Mesothelial cell of epicardium (in vitro differentiated cells): ENCODE results near the gene CYP2A6. TPM values are rescaled to one million over a fixed set of nuclear protein-coding genes. Genes with fewer than 3 reads are reported as not detected.
"Not testable (repeated sequence)": the region's sequence is repeated elsewhere in the genome, so short reads cannot be mapped to it uniquely, and the experiment has no call there.

ENCODE experiments used
- DNase-seq, 2 experiments: peaks; one replicate each; pipeline ENCODE4 v3.0.0; 2021; ENCODE audit warnings: low spot score in 2 of 2; ENCODE audit not compliant: unreplicated experiment in 2 of 2
- H3K27ac Mint-ChIP-seq: 2 replicates; pipeline ENCODE4 v1.8.0; 2021; ENCODE audit warnings: mixed read lengths
- H3K27me3 Mint-ChIP-seq: 2 replicates; pipeline ENCODE4 v1.8.0; 2021; ENCODE audit warnings: low read depth, mixed read lengths
- H3K36me3 Mint-ChIP-seq: 2 replicates; pipeline ENCODE4 v1.8.0; 2021; ENCODE audit warnings: mixed read lengths
- H3K4me1 Mint-ChIP-seq: 2 replicates; pipeline ENCODE4 v1.8.0; 2021; ENCODE audit warnings: mixed read lengths
- H3K4me3 Mint-ChIP-seq: 2 replicates; pipeline ENCODE4 v1.8.0; 2021; ENCODE audit warnings: mild to moderate bottlenecking, moderate library complexity, mixed read lengths
- H3K9me3 Mint-ChIP-seq: 2 replicates; pipeline ENCODE4 v1.8.0; 2021; ENCODE audit warnings: mixed read lengths
- CTCF ChIP-seq: fragments of 200-600 bp; sonication (generic); IDR thresholded peaks from one replicate; pipeline ENCODE4 v1.5.0; 2021; ENCODE audit warnings: antibody characterized with exemption; ENCODE audit not compliant: unreplicated experiment
- total RNA-seq: library from RNA; stranded (reverse); gene quantifications from 3 replicates; pipeline ENCODE4 v1.2.1, GENCODE V29; 2021

Gene CYP2A6
- total RNA-seq: 0.27 to 0.40 TPM (median 0.34 TPM) in 3 replicates

GRCh38 chr19:40850277-40850676 lies at the start of gene CYP2A6:
Gene CYP2A6, minus strand, starts transcription at chr19:40850447. Its CDS starts 21 bp downstream, at chr19:40850426.
- not testable (repeated sequence) for H3K27ac Mint-ChIP-seq, H3K9me3 Mint-ChIP-seq, H3K4me3 Mint-ChIP-seq, H3K4me1 Mint-ChIP-seq, H3K36me3 Mint-ChIP-seq, DNase-seq
- H3K27me3 Mint-ChIP-seq: peaks cover 75% of the 10 kb centered on the region

GRCh38 chr19:40899964-40900363 lies 49.7 kb upstream of the CYP2A6 start:
- H3K27ac Mint-ChIP-seq, H3K9me3 Mint-ChIP-seq, H3K27me3 Mint-ChIP-seq, H3K36me3 Mint-ChIP-seq, H3K4me1 Mint-ChIP-seq, DNase-seq, H3K4me3 Mint-ChIP-seq: not testable (repeated sequence)

- H3K9me3 Mint-ChIP-seq, H3K27ac Mint-ChIP-seq, H3K4me1 Mint-ChIP-seq, DNase-seq, H3K36me3 Mint-ChIP-seq, H3K4me3 Mint-ChIP-seq: not testable (repeated sequence)
- H3K27me3 Mint-ChIP-seq: peaks cover 21% of the 10 kb centered on the region
Measured at GRCh38 chr19:40896843-40897789, 46.9 kb upstream of the CYP2A6 start.

- peaks cover 28% of the 10 kb centered on the region for H3K27me3 Mint-ChIP-seq
- H3K4me3 Mint-ChIP-seq: no peak overlapping the region
- no peak for DNase-seq
- no peak overlapping the region for H3K27ac Mint-ChIP-seq
- TF ChIP-seq CTCF: no peak
- H3K9me3 Mint-ChIP-seq: no peaks in the 10 kb centered on the region
- H3K36me3 Mint-ChIP-seq: no peaks in the 10 kb centered on the region
- H3K4me1 Mint-ChIP-seq: no peaks in the 10 kb centered on the region
Measured at GRCh38 chr19:40896418-40896796, 46.2 kb upstream of the CYP2A6 start.

- no peaks in the 10 kb centered on the region for H3K36me3 Mint-ChIP-seq
- no peak overlapping the region for H3K4me3 Mint-ChIP-seq
- DNase-seq: no peak
- H3K27ac Mint-ChIP-seq: no peak overlapping the region
- TF ChIP-seq CTCF: no peak
- no peaks in the 10 kb centered on the region for H3K4me1 Mint-ChIP-seq
- H3K27me3 Mint-ChIP-seq: peaks cover 46% of the 10 kb centered on the region
- no peaks in the 10 kb centered on the region for H3K9me3 Mint-ChIP-seq
Measured at GRCh38 chr19:40893112-40893511, 42.9 kb upstream of the CYP2A6 start.

GRCh38 chr19:40889366-40889765 lies 39.1 kb upstream of the CYP2A6 start:
- TF ChIP-seq CTCF: no peak
- H3K27ac Mint-ChIP-seq: no peak overlapping the region
- H3K36me3 Mint-ChIP-seq: no peaks in the 10 kb centered on the region
- H3K4me3 Mint-ChIP-seq: no peak overlapping the region
- DNase-seq: no peak
- no peaks in the 10 kb centered on the region for H3K4me1 Mint-ChIP-seq
- H3K27me3 Mint-ChIP-seq: peaks cover 47% of the 10 kb centered on the region
- no peaks in the 10 kb centered on the region for H3K9me3 Mint-ChIP-seq

GRCh38 chr19:40888191-40888590 lies 37.9 kb upstream of the CYP2A6 start:
- peaks cover 46% of the 10 kb centered on the region for H3K27me3 Mint-ChIP-seq
- H3K4me3 Mint-ChIP-seq: no peak overlapping the region

GRCh38 chr19:40884187-40884931 lies 34.1 kb upstream of the CYP2A6 start:
- DNase-seq, H3K9me3 Mint-ChIP-seq, H3K27ac Mint-ChIP-seq, H3K36me3 Mint-ChIP-seq, H3K4me1 Mint-ChIP-seq, H3K4me3 Mint-ChIP-seq: not testable (repeated sequence)
- peaks cover 56% of the 10 kb centered on the region for H3K27me3 Mint-ChIP-seq

More at GRCh38 chr19:40888191-40888590, 37.9 kb upstream of the CYP2A6 start:
- no peak for DNase-seq
- TF ChIP-seq CTCF: no peak
- no peaks in the 10 kb centered on the region for H3K36me3 Mint-ChIP-seq
- H3K27ac Mint-ChIP-seq: no peak overlapping the region
- no peaks in the 10 kb centered on the region for H3K4me1 Mint-ChIP-seq
- H3K9me3 Mint-ChIP-seq: no peaks in the 10 kb centered on the region

GRCh38 chr19:40882062-40882461 lies 31.8 kb upstream of the CYP2A6 start, which contains the start of gene CYP2A7:
Gene CYP2A7, minus strand, starts transcription at chr19:40882231. Its CDS starts 21 bp downstream, at chr19:40882210.
- H3K4me1 Mint-ChIP-seq, H3K4me3 Mint-ChIP-seq, H3K36me3 Mint-ChIP-seq, H3K9me3 Mint-ChIP-seq, H3K27ac Mint-ChIP-seq, DNase-seq: not testable (repeated sequence)
- peaks cover 68% of the 10 kb centered on the region for H3K27me3 Mint-ChIP-seq

GRCh38 chr19:40879349-40879748 lies 29.1 kb upstream of the CYP2A6 start:
- H3K27ac Mint-ChIP-seq, H3K9me3 Mint-ChIP-seq, H3K4me3 Mint-ChIP-seq, DNase-seq, H3K36me3 Mint-ChIP-seq, H3K4me1 Mint-ChIP-seq: not testable (repeated sequence)
- peaks cover 85% of the 10 kb centered on the region for H3K27me3 Mint-ChIP-seq
